GM18499 (cell line): Measurements from ENCODE around the gene RPS3.

Experiments
- ATAC-seq: cut with Tn5 transposase; IDR thresholded peaks from one replicate; pipeline ENCODE4 v1.9.1; 2021; ENCODE audit warnings: moderate number of reproducible peaks; ENCODE audit not compliant: insufficient read depth, unreplicated experiment

Gene RPS3

DNA sequence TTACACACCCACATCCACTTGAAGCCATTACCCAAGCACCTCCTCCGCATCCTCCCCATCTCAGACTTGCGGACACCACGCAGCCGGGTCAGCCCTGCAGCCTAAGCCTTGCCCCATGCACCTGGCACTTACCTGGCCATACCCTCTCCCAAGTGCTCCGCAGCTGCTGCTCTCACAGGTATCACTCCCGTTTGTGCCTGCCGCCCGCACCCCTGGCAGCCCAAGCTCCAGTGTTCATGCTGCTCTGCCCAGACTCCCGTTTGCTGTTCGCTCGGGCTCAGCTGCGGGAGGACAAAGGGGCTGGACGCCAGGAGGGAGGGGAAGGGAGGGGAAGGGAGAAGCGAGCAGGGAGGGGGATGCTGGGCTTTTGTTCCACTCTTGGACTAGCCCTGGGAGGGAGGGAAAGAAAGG lies 33.6 kb downstream of the RPS3 start, which contains the start of gene KLHL35:
Gene KLHL35 (minus strand): TSS at position 293 of the 411 bp plus-strand sequence. CDS start 2,574 bp downstream, outside the sequence.
- no peak for ATAC-seq

DNA sequence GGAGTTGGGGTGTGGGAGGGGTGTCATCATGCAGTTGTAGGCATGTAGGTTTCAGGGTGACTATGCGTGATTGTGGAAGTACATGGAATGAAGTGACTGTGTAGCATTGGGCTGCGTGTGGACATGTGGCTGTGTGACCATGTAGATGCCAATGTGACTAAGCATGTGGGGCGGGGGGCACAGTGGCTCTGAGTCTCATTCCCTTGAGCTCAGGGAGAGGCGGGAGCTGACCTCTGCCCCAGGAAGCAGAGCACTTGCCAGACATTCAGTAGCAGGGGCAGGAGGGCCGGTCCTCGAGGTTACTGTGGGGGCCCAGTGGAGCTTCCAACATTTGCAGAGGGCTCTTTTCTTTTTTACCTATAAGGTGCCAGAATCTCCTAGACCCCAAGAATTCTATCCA lies 34.1 kb downstream of the RPS3 start:
- no peak for ATAC-seq

DNA sequence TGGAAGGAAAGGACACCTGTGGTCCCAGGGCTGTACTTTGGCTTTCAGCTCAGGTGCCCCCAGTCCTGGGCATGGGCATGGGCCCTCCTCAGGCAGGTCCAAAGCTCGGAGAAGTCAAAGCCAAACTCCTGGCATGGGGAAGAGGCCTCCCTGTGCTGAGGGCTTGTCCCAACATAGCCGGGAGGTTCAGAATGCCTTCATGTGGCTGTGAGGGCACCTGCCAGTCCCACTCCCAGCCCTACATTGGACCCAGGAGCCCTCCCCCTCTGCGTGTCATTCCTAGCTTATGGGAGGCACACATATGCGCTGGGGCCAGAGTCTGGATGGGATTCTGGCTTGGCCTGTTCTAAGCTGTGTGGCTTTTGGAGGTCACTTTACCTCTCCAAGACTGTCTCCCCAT lies 34.7 kb downstream of the RPS3 start:
- no peak for ATAC-seq

DNA sequence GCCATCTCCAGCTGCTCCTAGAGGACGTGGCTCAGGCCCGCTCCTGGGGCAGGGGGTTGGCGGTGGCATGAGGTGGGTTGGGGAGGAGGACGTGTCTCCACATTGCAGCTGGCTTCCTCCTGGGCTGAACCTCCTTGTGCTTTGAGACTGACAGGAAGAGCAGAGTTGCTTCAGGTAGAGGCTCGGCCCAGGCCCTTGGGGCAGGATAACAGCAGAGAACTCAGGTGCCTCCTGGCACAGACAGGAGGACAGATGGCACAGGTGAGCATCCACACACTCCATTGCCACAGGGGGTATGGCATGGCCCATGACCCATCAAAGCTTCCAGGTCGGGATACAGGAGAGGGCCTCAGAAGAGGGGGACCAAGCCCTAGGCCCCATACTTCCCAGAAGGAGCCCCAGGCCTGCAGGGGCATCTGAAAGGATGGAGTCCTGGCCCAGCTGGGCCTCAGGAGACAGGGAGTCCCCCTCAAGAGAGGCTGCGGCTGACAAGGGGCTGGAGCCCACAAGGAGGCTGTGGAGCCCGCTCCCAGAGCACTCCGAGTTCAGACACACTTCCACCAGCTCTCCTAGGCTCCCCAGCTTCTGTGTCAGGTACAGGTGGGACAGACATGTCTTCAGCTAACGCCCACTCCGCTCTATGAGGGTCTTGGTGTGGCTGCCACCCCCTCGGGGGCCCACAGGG lies 35.7 kb downstream of the RPS3 start:
- ATAC-seq, result no peak

DNA sequence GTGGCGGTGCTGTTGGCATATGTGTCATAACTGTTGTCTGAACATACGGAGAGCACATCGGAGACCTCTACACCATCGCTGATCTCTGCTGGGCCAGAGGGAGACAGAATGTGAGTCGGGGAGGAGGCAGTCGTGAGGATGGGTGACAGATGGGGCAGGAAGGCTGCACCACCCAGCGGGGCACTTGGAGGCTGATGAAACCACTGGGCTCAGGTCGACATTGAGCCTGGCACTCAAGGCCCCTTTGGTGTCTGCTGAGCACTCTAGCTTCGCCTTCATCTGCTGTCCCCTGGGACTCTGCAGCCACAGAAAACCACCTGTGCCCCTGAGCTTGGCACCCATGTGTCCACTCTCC lies 36.2 kb downstream of the RPS3 start:
- no peak for ATAC-seq

DNA sequence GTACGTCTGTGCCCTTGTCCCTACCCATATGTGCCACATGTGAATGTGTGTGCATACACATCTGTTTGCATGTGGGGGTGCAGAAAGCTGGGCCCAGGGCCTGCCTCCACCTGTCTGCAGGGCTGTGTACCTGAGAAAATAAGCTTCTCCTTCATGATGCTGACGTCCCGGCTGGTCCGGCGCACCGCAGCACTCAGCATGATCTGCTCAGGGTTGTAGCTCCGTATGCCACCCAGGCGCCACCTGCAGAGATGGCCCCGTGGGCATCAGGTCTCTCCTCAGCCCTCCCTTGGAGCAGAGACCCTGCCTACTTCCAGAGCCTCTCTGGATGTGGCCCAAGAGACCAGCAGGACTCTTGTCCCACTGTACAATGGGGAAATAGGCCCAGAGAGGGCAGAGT lies 37.5 kb downstream of the RPS3 start:
- ATAC-seq, result no peak

DNA sequence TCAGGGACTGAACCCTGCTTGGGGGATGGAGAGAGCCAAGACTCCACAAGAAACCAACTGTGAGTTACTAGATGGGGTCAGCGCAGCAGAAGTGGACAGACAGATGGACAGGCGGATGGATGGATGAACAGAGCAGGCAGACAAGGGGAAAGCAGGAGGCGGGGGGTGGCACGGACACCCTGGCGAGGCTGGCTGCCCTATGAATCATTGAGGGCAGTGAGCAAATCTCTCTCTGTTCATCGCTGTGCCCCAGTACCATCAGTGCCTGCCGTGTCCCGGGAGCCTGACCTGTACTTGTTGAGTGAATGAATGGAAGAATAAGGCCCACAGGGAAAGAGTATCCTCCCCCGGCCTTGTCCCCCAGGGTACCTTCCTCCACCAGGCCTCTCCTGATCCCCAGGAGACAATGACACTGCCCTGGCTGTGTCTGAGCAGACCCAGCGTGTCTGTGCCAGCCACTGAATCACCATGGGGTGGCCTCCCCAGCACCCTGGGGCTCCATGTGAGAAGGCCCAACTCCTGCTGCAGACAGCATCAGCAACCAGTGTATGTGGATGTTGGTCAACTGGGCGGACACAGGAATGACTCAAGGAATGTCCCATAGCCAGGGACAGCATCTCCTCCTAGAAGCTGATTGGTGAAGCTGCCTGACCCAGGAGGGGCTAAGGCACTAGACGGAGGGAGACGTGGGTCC lies 38.8 kb downstream of the RPS3 start:
- ATAC-seq, result no peak

DNA sequence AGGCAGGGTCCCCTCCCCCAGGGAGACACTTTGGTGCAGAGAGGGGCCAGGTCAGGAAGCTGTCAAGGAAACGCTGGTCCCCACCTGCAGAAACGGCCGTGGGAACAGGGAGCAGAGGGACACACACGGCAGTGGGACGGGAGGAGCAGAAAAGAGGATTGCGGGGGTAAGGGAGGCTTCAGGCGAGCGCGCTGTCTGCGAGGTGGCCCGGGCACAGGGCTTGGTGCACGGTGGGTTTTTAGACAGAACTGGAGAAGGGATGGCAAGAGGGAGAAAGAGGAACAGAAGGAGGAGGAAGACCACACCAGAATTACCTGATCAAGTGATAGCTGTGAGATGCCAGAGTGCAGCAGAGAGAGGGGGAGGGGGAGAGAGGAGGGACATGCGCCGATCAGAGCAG lies 39.7 kb downstream of the RPS3 start:
- ATAC-seq, result no peak

DNA sequence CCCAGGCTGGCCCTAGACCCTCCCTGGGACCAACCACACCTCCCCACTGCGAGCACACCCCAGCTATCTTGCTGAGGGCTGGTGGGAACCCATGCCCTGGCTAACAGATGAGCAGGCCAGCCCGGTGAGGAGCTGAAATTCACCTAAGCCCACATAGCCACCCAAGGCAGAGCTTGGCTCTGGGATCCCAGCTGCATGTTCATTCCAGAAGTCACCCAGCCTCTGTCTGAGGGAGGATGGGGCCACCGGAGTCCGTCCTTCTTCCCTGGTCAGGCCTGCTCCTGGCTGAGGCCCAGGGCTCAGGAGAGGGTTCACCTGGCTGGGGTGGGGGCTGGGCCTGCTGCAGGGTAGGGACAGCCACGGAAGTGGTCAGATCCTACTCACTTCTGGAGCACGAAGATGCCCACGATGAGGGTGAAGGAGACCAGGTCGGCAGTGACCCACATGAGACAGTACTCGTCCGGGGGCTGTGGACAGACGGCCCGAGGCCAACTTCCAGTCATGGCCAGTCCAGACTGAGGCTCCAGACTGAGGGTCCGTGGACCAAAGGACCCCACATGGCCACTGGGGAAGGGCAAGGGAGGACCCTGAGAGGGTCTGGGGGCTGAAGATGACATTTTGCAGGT lies 40.3 kb downstream of the RPS3 start:
- ATAC-seq, result no peak

DNA sequence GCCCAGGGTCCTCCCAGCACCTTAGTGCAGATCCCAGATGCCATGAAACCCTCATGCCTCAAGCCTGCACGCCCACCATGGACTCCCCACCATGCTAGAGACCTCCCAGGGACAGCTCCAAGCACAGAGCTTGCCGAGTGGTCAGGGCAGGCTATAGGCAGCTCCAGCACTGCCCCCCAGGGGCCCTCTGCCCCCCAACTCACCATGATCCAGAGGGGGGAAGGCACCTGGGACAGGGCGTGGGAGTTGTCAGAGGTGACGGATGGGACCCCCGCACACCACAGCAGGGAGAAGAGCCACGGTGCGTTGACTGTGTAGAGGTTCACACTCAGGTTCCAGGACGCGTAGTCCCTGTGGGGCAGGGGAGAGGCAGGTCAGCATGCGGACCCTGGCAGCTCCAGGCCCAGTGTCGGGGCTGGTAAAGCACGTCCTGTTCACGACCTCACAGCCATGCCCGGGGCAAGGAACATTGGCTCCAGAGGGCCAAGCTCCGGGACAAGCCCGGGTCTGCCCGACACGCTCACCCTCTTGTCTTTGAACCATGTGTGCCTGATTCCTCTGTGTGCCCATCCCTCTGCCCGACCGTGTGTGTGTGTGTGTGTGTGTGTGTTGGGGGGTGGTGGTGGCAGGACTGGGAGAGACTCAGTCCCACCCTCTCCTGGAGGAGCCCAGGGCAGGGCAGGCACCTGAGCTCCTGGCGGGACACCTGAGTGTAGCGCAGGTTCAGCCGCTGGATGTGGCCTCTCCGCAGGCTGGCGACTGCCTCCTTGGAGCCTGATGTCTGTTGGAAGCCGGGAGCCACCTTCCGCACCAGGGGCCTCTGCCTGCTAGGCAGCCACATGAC lies 41.9 kb downstream of the RPS3 start:
- no peak for ATAC-seq

DNA sequence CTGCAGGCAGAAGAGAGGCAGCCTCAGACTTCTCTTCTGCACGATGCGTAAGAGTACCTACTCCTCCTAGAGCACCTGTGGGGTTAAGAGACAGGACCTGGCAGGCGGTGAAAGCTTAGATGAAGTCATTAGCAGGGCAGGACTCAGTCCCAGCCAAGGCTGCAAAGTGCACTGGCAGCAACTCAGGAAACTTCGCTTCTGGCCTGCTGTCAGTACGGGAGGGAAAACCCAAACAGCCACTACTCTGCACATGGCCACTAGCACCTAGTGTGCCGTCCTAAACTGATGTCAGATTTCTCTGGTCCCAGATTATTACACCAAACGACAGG lies 42.5 kb downstream of the RPS3 start:
- no peak for ATAC-seq

DNA sequence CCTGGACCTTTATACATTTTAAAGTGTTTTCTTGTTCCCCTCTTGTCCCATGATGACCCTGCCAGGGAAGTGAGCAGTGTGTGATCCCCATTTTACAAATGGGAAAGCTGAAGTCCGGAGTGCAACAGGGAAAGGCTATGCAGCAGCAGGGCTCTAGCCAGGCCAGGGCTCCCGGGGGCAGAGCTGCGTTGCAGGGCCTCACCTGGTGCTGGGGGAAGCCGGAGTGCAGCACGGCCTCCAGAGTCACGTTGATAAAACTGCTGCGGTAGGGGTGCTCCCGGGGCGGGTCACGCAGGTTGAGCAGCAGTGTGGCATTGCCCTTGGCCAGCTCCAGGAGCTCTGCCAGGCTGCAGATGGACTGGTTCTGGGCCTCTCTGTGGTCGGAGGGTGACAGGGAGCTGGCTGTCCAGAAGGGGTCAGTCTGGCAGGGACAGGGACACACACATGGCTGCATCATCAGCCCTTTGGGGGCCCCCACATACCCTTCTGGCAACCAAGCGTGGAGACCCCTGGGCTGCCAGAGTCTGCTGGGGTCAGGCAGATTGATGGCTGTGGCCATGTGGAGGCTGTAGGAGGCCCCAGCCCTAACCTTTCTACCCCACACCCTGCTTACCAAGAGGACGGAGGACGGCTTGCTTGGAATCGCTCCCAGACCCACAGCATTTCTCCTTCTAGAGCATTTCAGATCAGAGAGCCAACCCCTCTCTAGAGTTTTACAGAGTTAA lies 43.0 kb downstream of the RPS3 start:
- no peak for ATAC-seq

DNA sequence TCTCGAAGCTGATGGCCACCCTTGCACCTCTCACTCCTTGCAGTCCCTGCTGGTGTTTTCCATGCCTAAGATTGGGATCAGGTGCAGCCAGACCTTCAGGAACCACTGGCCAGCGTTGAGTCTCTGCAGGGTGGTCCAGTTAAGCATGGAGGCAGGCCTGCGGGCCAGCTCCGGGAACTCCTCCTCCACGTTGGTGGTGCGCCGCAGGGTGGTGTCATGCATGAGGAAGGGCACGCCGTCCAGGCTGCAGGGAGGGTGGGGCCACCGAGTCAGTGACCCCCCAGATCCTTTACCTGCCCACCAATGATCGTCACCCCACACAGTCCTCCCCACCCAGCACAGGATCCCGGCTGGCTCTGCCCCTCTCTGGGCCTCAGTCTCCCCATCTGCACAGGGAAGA lies 43.7 kb downstream of the RPS3 start:
- ATAC-seq, result no peak

DNA sequence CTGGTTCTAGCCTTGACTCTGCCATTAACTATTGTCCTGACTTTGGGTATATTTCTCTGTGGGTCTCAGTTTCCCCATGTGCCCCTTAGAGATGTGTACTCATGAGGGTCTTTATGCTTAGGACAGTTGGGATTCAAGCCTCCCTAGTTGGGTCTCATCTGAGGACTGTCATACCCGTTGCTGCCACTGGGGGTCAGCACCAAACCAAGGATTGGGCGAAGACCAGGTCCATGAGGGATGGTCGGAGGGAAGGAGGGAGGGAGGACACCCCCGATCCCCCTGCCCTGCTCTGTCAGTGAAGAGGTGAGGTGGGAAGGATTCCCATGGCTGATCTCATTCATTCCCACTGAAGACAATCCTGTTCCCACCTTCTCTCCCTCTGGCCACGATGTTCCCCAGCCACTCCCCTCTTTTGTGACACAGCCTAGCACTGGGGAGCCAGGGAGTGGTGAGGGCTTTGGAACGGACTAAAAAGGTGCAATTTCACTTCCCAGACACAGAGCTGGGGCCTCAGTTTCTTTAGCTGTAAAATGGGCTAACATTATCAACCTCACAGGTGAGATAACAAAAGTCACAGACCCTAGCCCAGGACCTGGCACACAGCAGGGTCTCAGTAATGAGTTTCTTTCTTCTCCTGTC lies 46.1 kb downstream of the RPS3 start:
- ATAC-seq, result no peak

DNA sequence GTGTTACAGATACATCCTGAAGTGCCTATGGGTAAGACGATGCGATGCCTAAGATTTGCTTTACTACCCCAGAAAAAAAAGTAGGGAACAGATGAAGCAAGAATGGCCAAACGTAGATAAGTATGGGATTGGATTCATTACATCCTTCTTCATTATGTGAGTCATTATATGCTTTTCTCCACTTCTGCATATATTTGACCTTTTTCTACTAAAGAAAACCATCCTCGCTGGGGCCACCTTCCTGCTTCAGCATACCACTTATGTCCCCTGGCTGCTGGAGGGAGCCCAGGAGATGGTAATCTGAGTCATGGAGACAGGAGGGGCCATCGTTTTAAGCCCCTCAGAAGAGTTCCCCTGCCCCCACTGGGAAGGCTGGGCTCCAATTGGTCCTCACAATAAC lies 48.1 kb downstream of the RPS3 start:
- ATAC-seq, result no peak

DNA sequence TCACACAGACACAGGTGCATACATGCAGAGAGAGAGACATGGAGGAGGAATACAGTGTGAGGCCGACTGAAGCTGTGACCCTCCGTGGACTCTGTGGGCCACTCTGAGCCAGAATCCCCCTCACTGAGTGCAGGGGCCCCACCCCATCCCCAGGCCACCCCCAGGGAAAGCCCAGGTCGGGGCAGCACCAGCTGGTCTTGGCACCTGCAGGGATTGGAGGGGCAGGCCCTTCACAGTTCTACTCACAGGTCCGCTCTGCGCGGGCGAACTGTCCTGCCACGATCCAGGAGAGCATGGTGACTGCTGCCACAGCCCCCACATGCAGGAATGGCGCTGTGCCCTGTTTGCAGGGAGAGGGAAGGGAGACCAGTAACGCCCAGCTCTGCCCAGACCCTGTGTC lies 50.0 kb downstream of the RPS3 start:
- no peak for ATAC-seq

DNA sequence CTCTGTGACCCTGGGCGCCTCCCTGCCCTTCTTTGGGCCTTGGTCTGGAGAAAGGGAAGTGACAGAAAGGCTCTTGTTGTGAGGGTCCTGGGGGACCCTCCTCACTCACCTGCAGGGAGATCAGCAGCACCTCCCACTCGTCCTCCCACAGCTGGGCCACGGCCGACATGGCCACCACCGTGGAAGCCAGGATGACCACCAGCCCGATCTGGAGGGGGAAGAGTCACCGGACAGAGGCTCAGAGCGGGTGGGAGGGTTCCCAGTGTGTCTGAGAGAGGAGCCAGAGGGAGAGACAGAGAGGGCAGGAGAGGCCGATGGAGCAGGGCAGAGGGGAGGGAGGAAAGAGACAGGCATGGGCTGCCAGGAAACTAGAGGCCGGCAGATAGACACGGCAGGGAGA lies 50.5 kb downstream of the RPS3 start:
- ATAC-seq, result no peak

DNA sequence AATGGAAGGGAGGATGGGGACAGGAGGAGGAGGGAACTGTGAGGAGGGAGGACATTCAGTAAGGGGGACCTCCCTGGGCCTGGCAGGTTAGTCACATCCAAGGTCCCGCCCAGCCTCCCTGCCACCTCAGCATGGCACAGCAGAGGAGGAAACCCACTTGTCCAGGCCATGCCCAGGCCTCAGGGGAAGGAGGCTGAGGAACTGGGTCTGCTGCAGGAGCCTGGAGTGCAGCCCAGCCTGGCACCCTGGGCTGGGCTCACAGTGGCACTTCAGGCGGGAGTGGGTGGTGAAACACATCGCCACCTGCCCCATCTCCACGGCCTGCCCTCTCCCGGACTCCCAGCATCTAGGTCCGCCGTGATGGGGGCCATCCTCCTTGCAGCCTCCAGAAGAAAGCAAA lies 50.9 kb downstream of the RPS3 start:
- ATAC-seq, result no peak

DNA sequence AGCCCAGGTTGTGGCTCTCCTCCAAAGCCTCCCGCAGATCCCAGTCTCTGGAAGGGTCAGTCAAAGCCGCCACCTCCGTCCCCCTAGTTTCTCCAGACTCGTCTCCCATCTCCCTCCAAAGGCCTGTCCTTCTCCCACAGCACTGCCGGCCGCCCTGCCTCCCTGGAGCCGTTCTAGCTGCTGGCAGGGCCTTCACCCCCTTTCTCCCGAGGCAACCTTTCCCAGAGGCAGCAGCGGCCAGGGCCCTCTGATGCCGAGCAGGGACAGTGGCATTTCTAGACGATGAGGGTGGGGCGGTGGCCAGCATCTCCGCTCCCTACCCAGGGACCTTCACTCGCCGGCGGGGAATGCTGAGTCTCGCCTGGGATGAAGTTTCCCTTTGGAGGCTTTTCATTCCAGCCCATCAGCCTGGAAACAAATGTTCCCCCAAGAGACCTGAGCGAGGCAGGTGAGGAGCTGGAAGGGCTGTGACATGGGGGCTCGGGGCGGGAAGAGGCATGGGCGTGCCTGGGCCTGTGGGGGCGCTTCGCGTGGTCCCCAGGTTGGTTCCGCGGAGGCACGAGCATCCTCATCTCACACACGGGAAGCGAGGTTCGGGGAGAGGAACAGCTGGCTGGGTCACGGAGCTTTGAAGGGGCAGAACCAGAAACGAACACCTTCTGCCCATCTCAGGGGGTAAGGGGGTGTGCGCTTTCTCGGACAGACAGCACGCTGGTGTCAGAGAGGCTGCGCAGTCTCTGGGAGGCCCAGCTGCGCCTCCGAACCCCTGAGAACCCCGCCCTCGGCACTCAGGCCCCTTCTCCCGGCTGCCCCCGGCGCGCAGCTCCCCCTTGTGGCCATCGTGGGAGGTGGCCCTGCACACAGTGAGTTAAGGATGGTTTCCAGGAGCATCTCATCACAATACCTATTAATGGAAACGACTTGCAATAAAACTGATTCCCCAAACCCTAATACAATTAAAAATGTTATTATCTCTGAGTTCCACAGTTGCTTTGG lies 51.8 kb downstream of the RPS3 start:
- ATAC-seq, result no peak
